B cell (primary cell): ENCODE data around the gene PGPEP1. TPM values are rescaled to one million over a fixed set of nuclear protein-coding genes. Genes with fewer than 3 reads are reported as not detected.
"Not testable (repeated sequence)": the region's sequence is repeated elsewhere in the genome, so short reads cannot be mapped to it uniquely, and the experiment has no call there.

Experiments
- ATAC-seq: fragments of 200-7000 bp; cut with Tn5 transposase; one replicate; pipeline ENCODE4 v1.10.0; 2021; ENCODE audit warnings: low read depth, mild to moderate bottlenecking, moderate number of reproducible peaks, moderate library complexity
- CTCF ChIA-PET: fragments of 350-600 bp; sonication (Branson Sonifier 250); formaldehyde crosslinking; loops from one replicate; lab custom pipeline; 2021; ENCODE audit warnings: antibody characterized with exemption, inconsistent platforms; lab: Charles Lee
- POLR2A ChIA-PET: fragments of 350-600 bp; sonication (Branson Sonifier 250); formaldehyde crosslinking; loops from one replicate; lab custom pipeline; 2021; ENCODE audit warnings: antibody characterized with exemption; lab: Charles Lee
- DNase-seq: peaks from one replicate; pipeline ENCODE4 v3.0.0; 2013
- H2AFZ ChIP-seq: 2 replicates; pipeline ENCODE4 v1.6.1; 2012; ENCODE audit warnings: mild to moderate bottlenecking, low read depth, low read length; ENCODE audit not compliant: insufficient read depth, poor library complexity, severe bottlenecking
- H3K27ac ChIP-seq, 2 donors: 1 replicate in 1 of 2; 2 replicates in 1 of 2; pipeline ENCODE4 v1.5.1; 2012 to 2013; ENCODE audit warnings: low read length in 2 of 2, mild to moderate bottlenecking in 2 of 2, moderate library complexity in 1 of 2
- H3K27me3 ChIP-seq, 4 experiments: fragments of 200-600 bp in 1 of 4; sonication (generic) in 1 of 4; replicated peaks in 1 of 4; 1 replicate in 2 of 4; 2 replicates in 2 of 4; pipeline versions ENCODE4 v1.6.1 to v1.7.0; 2013 to 2016; ENCODE audit warnings: low read length in 3 of 4, mild to moderate bottlenecking in 2 of 4, mixed read lengths in 1 of 4, moderate library complexity in 1 of 4; ENCODE audit not compliant: insufficient read depth in 4 of 4, control insufficient read depth in 3 of 4; ENCODE audit errors: control extremely low read depth in 1 of 4
- H3K36me3 ChIP-seq, 2 experiments: replicated peaks in 1 of 2; 1 replicate in 1 of 2; 2 replicates in 1 of 2; pipeline versions ENCODE4 v1.6.1 to v1.7.1; 2013; ENCODE audit warnings: low read length in 1 of 2; ENCODE audit not compliant: insufficient read depth in 2 of 2, control insufficient read depth in 1 of 2; ENCODE audit errors: control extremely low read depth in 1 of 2, extremely low read depth in 1 of 2
- H3K4me1 ChIP-seq, 2 donors: fragments of 200-600 bp in 1 of 2; sonication (generic) in 1 of 2; 1 replicate in 1 of 2; 2 replicates in 1 of 2; pipeline versions ENCODE4 v1.5.1 to v1.6.1; 2013 to 2017; ENCODE audit warnings: low read length in 2 of 2; ENCODE audit not compliant: control insufficient read depth in 2 of 2, insufficient read depth in 2 of 2
- H3K4me2 ChIP-seq: replicated peaks from 2 replicates; pipeline ENCODE3; 2012; ENCODE audit warnings: mild to moderate bottlenecking, low read depth, low read length; ENCODE audit not compliant: poor library complexity, severe bottlenecking
- H3K4me3 ChIP-seq, 5 experiments: fragments of 200-600 bp in 1 of 5; sonication (generic) in 1 of 5; 1 replicate in 3 of 5; 2 replicates in 2 of 5; pipeline versions ENCODE4 v1.5.1 to v1.7.0; 2011 to 2016; ENCODE audit warnings: low read length in 4 of 5, mild to moderate bottlenecking in 4 of 5, low read depth in 2 of 5, control low read depth in 1 of 5, moderate library complexity in 1 of 5; ENCODE audit not compliant: insufficient read depth in 1 of 5; ENCODE audit errors: control extremely low read depth in 1 of 5, extremely low read depth in 1 of 5
- H3K79me2 ChIP-seq: fragments of 200-600 bp; sonication (generic); one replicate; pipeline ENCODE4 v1.6.0; 2016; ENCODE audit warnings: low read length; ENCODE audit not compliant: control insufficient read depth, insufficient read depth
- H3K9ac ChIP-seq: fragments of 200-600 bp; sonication (generic); 2 replicates; pipeline ENCODE4 v1.6.1; 2017; ENCODE audit warnings: mild to moderate bottlenecking, low read length, moderate library complexity
- H3K9me3 ChIP-seq, 3 donors: one replicate each; pipeline versions ENCODE4 v1.6.1 to v1.7.1; 2013; ENCODE audit warnings: low read length in 2 of 3; ENCODE audit not compliant: control insufficient read depth in 2 of 3, insufficient read depth in 1 of 3; ENCODE audit errors: control extremely low read depth in 1 of 3
- H4K20me1 ChIP-seq: 2 replicates; pipeline ENCODE4 v1.6.0; 2012; ENCODE audit warnings: mild to moderate bottlenecking, low read length; ENCODE audit not compliant: insufficient read depth, control insufficient read depth, poor library complexity, severe bottlenecking
- H3K27ac Mint-ChIP-seq: one replicate; pipeline ENCODE4 v1.8.0; 2021; ENCODE audit warnings: mixed read lengths
- H3K27me3 Mint-ChIP-seq: one replicate; pipeline ENCODE4 v1.8.0; 2021; ENCODE audit warnings: mixed read lengths
- H3K4me1 Mint-ChIP-seq: one replicate; pipeline ENCODE4 v1.8.0; 2021; ENCODE audit warnings: mixed read lengths
- H3K4me3 Mint-ChIP-seq: one replicate; pipeline ENCODE4 v1.8.0; 2021; ENCODE audit warnings: mixed read lengths
- H3K9me3 Mint-ChIP-seq: one replicate; pipeline ENCODE4 v1.8.0; 2022; ENCODE audit warnings: mixed read lengths; ENCODE audit not compliant: insufficient read depth
- EZH2 ChIP-seq: IDR thresholded peaks from 2 replicates; pipeline ENCODE4 v1.6.1; 2012; ENCODE audit warnings: borderline replicate concordance, low read depth, mild to moderate bottlenecking, moderate library complexity, low read length; ENCODE audit not compliant: insufficient read depth, poor library complexity, severe bottlenecking
- WGBS: methylation state at CpG from one replicate; pipeline ENCODE4 v1.1.5; 2013; ENCODE audit warnings: missing lambda C conversion rate; ENCODE audit not compliant: insufficient coverage; 5-methylcytosine and 5-hydroxymethylcytosine counted together
- intact Hi-C: fragments of 100-400 bp; cut with micrococcal nuclease; formaldehyde crosslinking; loops from one replicate; pipeline ENCODE4 v1.10.0; 2022
- polyA plus RNA-seq: library from polyadenylated mRNA; depleted of rRNA; stranded (reverse); fragments of >200 nt; gene quantifications from 2 replicates; pipeline ENCODE4 v1.2.3, GENCODE V29; 2012
- total RNA-seq, 2 donors: library from RNA; stranded (reverse); fragments of 120-200 nt in 1 of 2; gene quantifications; 1 replicate in 1 of 2; 2 replicates in 1 of 2; pipeline versions ENCODE4 v1.2.3 to v1.2.4, GENCODE V29; 2013 to 2022
- TF ChIP-seq, protein P1 (sequence below): fragments of 200-600 bp; IDR thresholded peaks from one replicate; pipeline ENCODE4 v1.8.0; 2022; ENCODE audit warnings: antibody characterized with exemption, mild to moderate bottlenecking

PGPEP1 gene
- total and polyA plus RNA-seq, 2 donors (not counting 1 experiment from before 2014, with no cell fraction given) = 17.6 to 20.9 TPM

DNA sequence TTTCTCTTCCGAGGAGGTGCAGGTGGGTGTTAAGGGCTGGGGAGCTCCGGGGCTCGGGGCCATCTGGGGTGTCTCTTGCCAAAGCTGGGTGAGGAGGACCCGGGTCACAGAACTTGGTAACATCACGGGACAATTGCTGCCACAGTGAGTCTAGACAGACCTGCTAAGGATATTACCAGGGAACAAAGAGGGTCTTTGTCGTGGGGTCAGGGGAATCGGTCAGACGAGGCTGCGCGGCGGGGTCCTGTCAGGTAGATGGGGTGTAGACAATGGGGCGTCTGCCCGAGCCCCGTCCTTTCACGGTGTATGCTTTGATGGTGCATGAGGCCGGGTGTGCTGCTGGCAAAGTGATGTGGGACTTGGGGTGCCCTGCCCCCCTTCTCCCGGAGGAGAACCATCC lies 7.8 kb downstream of the PGPEP1 start:
- H3K27me3 ChIP-seq = no peaks in the 10 kb centered on the region
- H3K9ac ChIP-seq = no peak overlapping the region
- H3K4me2 ChIP-seq = no peak overlapping the region
- POLR2A ChIA-PET = no interaction called here
- H3K27me3 Mint-ChIP-seq = no peaks in the 10 kb centered on the region
- H4K20me1 ChIP-seq = peaks cover 7% of the 10 kb centered on the region
- TF ChIP-seq, protein P1, sequence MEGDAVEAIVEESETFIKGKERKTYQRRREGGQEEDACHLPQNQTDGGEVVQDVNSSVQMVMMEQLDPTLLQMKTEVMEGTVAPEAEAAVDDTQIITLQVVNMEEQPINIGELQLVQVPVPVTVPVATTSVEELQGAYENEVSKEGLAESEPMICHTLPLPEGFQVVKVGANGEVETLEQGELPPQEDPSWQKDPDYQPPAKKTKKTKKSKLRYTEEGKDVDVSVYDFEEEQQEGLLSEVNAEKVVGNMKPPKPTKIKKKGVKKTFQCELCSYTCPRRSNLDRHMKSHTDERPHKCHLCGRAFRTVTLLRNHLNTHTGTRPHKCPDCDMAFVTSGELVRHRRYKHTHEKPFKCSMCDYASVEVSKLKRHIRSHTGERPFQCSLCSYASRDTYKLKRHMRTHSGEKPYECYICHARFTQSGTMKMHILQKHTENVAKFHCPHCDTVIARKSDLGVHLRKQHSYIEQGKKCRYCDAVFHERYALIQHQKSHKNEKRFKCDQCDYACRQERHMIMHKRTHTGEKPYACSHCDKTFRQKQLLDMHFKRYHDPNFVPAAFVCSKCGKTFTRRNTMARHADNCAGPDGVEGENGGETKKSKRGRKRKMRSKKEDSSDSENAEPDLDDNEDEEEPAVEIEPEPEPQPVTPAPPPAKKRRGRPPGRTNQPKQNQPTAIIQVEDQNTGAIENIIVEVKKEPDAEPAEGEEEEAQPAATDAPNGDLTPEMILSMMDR = no peak
- TF ChIP-seq EZH2 = no peak
- H3K4me3 Mint-ChIP-seq = no peak overlapping the region
- 94% methylated on average over 16 of the region's 17 CpGs for WGBS
- no peak for DNase-seq
- ATAC-seq = no peak
- no peaks in the 10 kb centered on the region for H3K9me3 Mint-ChIP-seq
- no peaks in the 10 kb centered on the region for H3K9me3 ChIP-seq
- H3K4me1 Mint-ChIP-seq = no peaks in the 10 kb centered on the region
- no peak overlapping the region for H3K27ac Mint-ChIP-seq
- no peaks in the 10 kb centered on the region for H3K36me3 ChIP-seq
- CTCF ChIA-PET = interaction anchor here (1.9 to 4.0 kb wide), 4 partner anchors 41 to 71 kb away, joined by 5 to 49 read pairs (median 12); partner anchors contain the start of gene SSBP4
- no peak overlapping the region for H3K27ac ChIP-seq
- no peak overlapping the region for H3K4me3 ChIP-seq
- no peak overlapping the region for H2AFZ ChIP-seq
- intact Hi-C loops = no loop called here
- no peaks in the 10 kb centered on the region for H3K79me2 ChIP-seq
- no peaks in the 10 kb centered on the region for H3K4me1 ChIP-seq

DNA sequence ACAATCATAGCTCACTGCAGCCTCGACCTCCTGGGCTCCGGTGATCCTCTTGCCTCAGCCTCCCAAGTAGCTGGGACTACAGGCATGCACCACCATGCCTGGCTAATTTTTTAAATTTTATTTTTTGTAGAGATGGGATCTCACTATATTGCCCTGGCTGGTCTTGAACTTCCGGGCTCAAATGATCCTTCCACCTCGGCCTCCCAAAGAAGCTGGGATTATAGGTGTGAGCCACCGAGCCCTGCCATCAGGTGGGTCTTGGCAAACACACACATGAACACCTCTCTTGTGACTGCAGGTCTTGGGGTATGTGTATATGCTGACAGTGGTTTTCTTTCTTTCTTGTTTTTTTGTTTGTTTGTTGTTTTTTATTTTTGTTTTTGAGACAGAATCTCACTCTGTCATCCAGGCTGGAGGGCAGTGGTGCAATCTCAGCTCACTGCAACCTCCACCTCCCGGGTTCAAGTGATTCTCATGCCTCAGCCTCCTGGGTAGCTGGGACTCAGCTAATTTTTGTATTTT lies 8.5 kb downstream of the PGPEP1 start:
- ATAC-seq, H3K36me3 ChIP-seq, H3K4me1 Mint-ChIP-seq, H3K4me2 ChIP-seq, H3K4me3 ChIP-seq, H2AFZ ChIP-seq, POLR2A ChIA-PET, H3K9me3 ChIP-seq, H3K9me3 Mint-ChIP-seq, H4K20me1 ChIP-seq, H3K27me3 ChIP-seq, H3K4me3 Mint-ChIP-seq, DNase-seq, H3K9ac ChIP-seq, H3K4me1 ChIP-seq, H3K27me3 Mint-ChIP-seq, H3K27ac ChIP-seq, H3K79me2 ChIP-seq, H3K27ac Mint-ChIP-seq: not testable (repeated sequence)
- WGBS = 100% methylated on average over 2 of the region's 6 CpGs
- CTCF ChIA-PET = interaction anchor here (0.6 to 4.0 kb wide), 7 partner anchors 9 to 73 kb away, joined by 5 to 49 read pairs (median 6); partner anchors contain the start of gene SSBP4
- intact Hi-C loops = loop anchor here (1.0 kb wide), 1 partner anchor 61 kb away; no protein-coding TSS in a partner anchor
